Stimulated activated CD4-positive, alpha-beta T cell treated with anti-CD3 and anti-CD28 coated beads, TNF-alpha, amount 100 ng/mL, for 1 hour (primary cell): ENCODE results near the gene TTBK1.

Experiments
- DNase-seq, 3 donors: peaks; one replicate each; pipeline ENCODE4 v3.0.0-alpha.2; 2020; ENCODE audit warnings: low read depth in 3 of 3, low spot score in 1 of 3

TTBK1 gene

DNA sequence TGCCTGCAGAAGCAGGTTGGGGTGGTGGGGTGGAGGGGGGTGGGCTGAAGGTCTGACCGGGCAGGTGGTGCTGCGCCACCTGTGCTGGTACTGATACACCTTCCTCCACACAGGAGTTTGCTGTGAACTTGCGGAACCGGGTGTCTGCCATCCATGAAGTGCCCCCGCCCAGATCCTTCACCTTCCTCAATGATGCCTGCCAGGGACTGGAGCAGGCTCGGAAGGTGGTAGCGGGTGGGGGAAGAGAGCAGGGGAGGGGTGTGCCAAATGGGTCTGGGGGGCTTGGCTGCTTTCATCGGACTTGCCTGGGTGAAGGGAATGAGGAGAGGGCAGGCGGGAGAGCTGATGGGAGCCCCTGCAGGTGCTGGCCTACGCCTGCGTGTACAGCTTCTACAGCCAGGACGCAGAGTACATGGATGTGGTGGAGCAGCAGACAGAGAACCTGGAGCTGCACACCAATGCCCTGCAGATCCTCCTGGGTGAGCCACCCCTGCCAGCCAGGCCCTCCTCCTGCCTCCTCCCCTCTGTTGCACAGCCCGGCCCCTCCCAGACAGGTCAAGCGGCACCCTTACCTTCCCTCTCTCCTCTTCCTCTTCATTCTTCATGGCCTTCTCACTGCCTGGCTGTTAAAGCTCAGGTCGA lies 20.7 kb upstream of the TTBK1 start:
- DNase-seq: no peak

DNA sequence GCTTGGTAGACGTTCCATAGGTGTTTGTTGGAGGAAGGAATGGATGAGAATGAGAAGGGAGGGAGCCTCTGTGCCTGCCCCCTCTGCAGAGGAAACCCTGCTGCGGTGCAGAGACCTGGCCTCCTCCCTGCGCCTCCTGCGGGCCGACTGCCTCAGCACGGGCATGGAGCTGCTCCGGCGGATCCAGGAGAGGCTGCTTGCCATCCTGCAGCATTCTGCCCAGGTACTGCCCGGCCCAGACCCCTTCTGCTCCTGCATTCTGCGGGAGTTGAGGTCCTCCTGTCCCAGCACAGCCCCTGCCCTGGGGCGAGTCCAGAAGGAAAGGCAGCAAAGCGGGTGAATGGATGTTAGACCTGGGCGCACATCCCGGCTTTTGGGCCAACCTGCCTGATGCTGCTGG lies 20.1 kb upstream of the TTBK1 start:
- DNase-seq: no peak

DNA sequence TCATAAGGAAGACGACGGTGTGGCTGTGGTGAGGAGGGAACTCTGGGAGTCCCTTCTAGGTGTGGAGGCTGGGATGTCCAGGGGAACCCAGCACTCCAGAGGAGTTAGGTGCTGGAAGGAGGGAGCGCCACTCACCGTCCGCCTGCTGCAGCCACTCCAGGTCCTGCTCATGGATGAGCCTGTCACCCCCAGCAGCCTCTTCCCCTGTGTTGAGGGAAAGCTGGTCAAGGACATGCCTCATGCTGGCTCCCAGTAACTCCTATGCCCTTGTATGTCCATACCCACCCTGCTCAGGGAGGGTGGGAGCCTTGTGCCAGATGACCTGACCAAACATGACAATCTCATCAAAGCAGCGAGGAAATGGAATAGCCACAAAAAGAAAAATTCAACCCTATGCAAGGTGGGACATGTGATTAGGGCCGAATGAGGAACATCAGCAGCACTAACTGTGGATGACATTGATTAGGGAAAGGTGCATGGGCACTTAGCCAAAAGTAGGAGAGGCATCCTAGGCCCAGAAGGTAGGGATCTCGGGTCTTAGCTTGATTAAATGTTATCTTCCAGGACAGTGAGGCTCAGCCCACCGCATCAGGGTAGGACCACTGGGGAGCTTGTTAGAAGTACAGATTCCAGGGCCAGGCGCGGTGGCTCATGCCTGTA lies 17.0 kb upstream of the TTBK1 start:
- DNase-seq: no peak

DNA sequence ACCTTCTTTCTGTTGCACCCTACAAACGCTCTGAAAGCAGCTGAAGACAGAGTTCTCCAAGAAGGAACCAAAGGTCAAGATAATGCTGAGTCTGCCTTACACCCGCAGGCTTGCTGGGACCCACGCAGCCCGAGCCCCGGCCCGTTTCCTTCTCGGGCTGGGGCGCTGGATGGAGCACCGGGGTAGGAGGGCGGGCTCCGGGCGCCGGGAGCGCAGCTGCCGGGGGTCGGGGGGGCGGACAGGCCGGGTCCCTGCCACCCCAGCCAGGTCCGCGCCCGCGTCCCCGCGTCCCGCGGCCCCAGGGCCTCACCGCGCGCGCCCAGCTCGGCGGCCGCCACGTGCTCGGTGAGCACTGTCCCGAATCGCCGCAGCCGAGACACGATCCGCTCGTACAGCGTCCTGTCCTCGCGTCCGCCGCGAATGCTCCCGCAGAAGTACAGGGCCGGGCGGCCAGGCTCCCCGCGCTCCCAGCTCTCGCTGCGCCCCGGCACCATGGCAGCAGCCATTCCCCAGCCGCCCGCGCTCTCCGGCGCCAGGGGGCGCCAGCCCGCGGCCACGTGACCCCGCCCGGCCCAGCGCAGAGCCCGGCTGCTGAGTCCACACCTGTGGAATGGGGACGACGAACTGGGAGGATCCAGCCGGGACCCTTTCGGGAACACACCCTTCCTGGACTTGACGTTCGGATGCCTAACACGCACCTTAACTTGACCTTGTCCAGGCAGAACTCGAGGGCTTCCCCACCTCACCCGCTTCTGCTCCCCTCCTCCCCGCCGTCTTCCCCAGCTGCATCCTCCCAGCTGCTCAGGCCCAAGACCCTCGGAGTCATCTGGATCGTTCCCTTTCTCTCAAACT lies 14.1 kb upstream of the TTBK1 start, which contains the start of gene DNPH1:
Gene DNPH1, minus strand, starts transcription at position 531 of the 852 bp plus-strand sequence. Its CDS starts 25 bp downstream, at position 506.
- peak; percentile 38 to 80 (median 65) for DNase-seq

DNA sequence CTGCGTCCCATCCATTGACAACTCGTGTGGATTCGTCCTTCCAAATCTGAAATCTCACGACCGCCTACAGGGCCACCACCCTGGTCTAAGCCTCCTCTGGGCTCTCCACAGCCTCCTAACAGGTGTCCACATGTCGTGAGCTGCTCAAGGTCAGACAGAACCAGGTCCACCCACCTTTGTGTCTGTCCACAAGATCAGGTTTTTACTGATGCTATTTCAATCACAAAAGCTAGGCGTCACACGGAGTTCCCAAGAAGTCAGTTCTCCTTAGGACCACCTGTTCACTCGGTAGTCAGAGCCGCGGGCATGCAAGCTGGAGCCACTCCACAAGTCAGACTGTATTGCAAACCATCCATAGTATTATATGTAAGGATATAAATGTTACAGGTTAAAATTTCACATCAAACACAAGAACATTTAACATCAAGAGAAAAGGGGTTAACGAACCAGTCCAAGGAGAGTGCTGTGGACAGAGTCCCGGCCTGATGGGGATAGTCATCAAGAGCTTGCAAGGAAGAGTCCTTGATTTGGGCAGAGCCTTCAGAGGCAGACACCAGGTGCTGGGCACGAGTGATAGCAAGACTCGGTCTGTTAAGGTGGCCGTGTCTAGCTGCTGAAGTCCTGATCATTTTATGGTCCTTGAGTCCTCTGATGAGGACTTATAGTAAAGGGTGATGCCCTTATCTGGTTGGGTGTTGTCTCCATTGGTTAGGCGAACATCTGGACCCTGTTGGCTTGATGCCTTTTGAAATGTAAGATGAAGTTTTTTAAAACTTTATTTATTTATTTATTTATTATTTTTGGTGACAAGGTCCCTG lies 13.3 kb upstream of the TTBK1 start:
- no peak for DNase-seq

DNA sequence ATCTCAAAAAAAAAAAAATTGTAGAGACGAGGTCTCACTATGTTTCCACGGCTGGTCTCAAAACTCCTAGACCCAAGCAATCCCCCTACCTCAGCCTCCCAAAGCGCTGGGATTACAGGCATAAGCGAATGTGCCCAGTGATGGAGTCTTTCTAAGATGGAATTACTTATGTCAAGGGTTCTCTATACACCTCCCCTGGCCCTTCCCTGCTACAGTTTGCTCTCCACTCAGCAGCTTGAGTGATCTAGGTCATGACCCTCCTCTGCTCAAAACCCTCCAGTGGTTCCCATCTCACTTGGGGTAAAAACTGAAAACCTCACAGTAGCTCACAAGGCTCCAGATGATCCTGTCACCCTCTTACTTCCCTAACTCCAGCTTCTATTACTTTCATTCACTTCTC lies 12.2 kb upstream of the TTBK1 start:
- DNase-seq: no peak

DNA sequence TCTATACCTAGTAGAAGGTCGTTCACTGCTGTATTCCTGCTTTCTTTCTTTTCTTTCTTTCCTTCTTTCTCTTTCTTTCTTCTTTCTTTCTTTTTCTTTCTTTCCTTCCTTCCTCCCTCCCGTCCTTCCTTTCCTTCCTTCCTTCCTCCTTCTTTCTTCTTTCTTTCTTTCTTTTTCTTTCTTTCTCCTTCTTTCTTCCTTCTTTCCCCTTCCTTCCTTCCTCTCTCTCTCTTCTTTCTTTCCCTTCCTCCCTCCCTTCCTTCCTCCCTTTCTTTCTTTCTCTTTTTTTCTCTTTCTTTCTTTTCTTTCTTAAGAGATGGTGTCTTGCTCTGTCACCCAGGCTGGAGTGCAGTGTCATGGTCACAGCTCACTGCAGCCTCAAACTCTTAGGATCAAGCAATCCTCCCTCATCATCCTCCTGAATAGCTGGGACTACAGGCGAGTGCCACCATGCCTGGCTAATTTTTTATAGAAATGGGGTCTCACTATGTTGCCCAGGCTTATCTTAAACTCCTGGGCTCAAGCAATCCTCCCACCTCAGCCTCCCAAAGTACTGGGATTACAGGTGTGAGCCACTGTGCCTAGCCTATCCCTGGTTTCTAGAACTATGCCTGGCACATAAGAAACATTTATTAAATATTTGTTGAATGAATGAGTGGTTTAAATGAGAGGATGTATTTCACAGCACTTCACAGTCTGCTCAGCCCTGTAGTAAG lies 11.4 kb upstream of the TTBK1 start:
- DNase-seq: no peak

DNA sequence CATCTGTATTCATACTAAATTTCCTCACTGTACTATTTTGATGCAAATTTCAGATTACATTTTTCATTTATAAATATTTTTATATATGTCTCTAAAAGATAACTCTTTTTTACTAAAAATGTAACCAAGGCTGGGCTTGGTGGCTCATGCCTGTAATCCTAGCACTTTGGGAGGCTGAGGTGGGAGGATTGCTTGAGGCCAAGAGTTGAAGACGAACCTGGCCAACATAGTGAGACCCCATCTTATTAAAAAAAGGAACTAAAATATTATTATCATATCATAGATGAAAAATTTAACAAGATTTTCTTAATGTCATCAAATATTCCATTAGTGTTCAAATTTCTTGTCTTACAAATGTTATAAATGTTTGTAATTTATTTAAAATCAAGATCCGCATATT lies 7.4 kb upstream of the TTBK1 start:
- DNase-seq: no peak

DNA sequence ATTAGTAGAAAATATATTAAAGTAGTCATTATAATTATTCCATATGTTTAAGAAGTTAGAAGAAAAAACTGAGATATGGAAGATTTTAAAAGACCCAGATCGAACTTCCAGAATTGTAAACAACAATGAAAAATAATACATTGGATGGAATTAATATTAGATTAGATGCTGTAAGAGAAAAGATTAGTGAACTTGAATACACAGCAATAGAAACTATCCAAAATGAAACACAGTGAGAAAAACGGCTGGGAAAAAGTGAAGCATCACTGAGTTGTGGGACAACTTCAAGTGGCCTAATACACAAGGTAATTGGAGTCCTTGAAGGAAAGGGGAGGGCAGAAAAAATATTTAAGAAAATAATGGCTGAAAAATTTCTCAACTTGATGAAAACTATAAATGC lies 4.2 kb upstream of the TTBK1 start:
- DNase-seq: no peak

DNA sequence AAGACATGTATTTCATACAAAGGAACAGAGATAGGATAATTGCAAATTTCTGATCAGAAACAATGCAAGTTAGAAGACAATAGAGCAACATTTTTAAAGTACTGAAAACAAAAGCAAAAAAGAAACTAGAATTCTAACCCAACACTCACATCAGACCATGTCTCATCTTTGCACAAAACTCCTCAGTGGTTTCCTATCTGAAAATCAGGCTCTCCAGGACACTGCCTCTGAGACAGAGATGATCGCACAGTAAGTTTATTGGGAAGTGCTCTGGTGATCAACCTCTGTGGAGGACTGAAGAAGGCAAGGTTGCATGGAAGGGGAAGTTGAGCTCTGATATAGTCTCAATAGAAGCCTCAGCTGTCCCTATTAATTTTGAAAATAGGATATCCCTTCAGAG lies 2.3 kb upstream of the TTBK1 start:
- DNase-seq: no peak

DNA sequence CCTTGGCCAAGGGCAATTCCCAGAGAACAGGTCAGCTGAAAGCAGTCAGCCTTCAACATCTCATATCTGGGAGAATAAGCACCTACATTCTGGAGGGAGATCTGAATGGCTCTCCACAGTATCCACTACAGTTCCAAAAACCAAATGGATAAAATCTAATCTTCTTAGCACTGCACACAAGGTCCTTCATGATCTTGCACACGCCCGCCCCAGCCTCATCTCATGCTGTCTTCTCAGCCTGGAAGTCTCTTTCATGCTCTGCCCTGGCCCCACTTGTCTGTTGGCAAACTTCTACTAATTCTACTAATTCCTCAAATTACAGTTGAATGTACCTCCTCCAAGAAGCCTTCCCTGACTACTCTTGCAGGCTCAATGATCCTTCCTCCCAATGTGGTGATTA lies 1.8 kb upstream of the TTBK1 start:
- DNase-seq: no peak

DNA sequence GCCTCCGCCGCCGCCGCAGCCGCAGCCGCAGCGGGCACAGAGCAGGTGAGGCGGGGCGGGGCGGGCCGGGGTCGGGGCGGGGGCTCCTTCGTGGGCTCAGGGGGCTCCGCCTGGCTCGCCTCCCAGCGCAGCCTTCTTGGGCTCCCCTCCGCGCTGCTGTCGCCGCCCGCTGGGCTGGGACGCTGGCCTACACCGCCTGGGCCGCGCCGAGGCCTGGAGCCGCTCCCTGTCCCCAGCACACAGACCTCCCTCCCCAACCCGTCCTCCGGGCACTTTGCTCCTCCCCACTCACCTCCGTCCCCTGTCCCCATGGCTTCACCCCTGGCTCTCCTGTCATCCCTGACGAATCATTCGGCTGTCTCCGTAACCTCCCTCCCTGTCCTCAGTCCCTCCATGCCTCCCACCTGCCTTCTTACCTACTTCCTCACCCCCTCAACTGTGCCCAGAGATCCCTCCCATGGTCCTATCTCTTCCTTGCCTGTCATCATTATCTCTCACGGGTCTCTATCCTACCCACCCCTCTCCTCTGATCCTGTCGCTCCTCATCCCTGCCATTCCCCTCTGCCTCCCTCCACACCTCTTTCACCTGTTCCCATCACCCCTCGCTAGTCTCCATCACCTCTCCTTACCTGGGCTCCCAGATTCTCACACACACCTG lies 512 bp downstream of the TTBK1 start:
- DNase-seq: no peak

DNA sequence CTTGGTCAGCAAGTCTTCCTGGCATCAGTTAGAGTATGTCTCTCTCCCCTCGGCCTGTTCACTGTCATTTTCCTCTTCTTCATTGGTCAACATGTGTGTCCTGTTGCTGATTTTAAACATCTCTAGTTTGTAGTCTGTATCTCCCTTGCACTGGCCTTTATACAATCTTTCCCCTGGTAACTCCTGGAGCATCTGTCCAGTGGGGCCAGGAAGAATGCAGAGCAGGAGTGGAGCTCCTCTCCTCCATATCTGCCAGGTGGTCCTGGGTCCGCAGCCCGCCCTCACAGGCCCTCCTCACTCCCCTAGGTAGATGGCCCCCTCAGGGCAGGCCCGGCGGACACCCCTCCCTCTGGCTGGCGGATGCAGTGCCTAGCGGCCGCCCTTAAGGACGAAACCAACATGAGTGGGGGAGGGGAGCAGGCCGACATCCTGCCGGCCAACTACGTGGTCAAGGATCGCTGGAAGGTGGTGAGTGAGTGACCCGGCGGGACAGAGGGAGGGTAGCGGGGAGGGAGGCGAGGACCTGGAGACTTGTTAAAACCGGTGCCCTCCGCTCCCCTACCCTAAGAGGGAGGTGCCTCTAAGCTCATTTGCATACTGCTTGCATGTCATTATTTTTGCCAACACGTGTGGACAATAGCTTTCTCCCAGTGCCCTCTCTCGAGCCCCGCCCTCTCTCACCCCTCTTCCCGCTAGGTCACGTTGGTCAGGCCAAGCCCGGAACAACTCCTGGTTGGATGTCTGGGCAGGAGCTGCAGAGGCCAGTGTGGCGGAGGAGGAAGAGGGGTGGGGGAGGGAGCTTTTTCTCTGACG lies 3.2 kb downstream of the TTBK1 start:
- DNase-seq: no peak

DNA sequence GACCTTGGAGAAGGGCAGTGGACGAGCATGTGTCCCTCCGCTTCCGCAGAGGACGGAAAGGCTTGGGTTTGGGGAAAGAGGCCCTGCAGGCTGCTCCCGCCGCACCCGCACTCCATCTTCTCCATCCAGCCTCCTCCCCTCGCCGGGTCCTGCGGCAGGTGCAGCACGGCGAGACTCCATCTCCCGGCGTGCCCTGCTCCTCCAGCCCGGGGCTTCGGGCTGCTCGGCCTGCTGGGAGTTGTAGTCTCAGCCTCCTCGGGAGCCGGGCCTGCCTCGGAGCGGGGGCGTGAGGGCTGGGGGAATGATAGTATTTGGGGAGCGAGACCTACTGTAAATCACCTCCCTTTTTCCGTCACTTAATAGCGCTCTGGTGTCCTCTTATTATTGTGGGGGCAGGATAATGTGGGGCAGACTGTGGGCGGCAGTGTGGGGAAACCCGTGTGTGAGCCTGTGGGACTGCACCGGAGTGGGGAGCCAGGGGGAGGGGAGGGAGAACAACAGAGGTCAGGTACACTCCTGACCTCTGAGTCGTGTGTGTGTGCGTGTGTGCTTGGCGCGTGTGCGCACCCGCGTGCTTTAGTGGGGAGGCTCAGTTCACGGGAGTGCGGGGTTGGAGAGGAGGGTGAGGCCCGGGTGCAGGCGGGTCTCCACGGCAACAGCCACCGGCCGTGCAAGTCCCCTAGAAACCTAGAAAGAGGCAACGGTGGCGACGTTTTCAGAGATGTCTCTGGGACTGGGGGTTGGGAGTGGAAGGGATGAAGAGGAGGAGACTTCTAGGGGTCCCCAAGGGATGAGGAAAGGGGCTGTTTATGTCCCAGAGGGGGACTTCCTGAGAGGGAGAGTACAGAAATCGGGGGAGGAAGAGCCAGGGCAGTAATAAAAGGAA lies 4.1 kb downstream of the TTBK1 start:
- peak; percentile 32 to 65 (median 61) for DNase-seq

DNA sequence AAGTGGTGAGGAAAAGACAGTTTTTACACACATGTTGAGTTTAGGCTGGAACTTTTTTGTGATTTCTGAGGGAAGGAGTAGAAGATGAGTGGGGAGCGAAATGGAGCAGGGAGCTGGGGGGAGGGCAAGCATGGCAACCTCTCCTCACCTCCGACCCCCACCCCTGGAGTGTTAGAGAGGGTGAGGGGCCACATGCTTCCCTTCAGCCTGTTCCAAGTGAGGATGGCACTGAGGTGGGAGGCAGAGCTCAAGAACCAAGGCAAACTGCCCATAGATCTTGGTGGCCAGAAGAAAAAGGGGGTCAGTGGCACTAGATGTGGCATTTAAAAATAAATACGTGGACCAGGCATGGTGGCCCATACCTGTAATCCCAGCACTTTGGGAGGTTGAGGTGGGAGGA lies 4.8 kb downstream of the TTBK1 start:
- DNase-seq: no peak

DNA sequence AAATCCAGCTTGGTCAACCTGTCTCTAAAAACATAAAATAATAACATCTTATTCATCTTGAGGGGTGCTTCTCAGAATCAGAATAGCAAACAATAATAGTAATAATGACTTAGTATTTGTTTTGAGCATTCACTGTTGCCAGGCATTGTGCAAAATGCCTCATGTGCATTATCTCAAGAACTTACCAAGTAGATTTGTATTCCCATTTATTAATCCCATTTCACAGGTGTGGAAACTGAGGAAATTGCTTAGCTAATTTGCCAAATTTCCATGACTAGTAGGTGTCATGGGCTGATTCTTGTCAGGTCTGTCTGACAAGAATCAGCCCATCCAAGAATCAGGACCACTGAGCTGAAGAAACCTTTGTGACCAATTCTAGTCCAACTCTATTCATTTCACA lies 5.5 kb downstream of the TTBK1 start:
- no peak for DNase-seq

DNA sequence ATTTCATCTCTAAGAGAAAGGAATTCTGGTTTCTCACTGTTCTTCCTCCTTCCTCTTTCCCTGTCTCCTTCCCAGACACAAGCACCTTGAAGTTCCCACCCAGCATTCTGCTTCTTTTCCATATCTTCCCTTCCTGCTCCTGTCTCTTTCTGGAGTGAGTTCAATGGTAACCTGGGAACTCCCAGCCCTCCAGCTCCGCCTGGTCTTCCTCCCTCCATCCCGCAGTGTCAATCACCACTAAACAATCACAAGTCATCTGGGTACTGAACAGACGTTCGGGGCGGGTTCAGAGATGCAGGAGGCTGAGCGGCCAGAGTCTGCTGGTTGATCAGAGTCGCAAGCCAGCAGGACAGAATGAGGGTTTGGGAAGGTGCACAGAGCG lies 7.7 kb downstream of the TTBK1 start:
- no peak for DNase-seq

DNA sequence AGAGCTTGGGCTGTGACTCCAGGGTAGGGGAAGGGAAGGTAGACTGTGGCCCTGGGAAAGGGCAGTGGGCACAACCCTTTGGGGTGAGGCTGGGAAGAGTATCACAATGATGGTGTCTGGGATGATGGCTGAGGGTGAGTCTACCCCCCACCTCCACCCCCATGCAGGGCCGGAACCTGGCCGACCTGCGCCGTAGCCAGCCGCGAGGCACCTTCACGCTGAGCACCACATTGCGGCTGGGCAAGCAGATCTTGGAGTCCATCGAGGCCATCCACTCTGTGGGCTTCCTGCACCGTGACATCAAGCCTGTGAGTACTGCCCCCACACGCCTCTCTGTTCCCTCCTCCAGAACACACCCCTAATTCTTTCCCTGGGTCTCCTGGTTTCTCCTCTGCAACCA lies 10.1 kb downstream of the TTBK1 start:
- no peak for DNase-seq
